Measurements from ENCODE around the gene CD22.
"Not testable (repeated sequence)": the region's sequence is repeated elsewhere in the genome, so short reads cannot be mapped to it uniquely, and the experiment has no call there.

Gene CD22

DNA sequence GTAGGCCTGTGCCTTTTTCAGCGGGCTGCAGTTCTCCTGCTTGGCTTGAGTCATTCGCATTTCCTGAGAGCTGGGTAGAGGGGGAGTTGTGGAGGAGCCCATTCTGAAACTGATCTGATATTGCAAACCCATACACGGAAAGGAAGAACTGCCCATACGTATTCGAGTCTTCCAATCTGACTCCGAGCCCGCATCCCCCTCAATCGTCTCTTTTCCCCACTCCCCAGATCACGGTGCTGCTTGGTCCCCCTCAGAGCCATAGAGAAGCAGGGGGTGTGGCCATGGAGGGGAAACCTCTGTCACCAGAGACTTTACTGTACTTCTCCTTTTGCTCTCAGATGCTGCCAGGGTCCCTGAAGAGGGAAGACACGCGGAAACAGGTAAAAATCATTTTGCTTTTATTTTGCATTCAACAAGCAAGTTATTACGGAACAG, at the start of gene CD22:
CD22 (plus strand) TSS at position 337 of the 435 bp plus-strand sequence. CDS start 2,854 bp downstream, outside the sequence.
- no peak for DNase-seq (ENCODE audit: low read depth in 2 of 2)

- no peak for DNase-seq (ENCODE audit: low read depth in 2 of 2)
Observed at GRCh38 chr19:35279374-35279773, 49.6 kb upstream of the CD22 start.

GRCh38 chr19:35279985-35280821, 48.8 kb upstream of the CD22 start:
- DNase-seq (ENCODE audit: low read depth in 2 of 2): no peak

- DNase-seq (ENCODE audit: low read depth in 2 of 2): no peak
Observed at GRCh38 chr19:35281303-35281702, 47.7 kb upstream of the CD22 start.

DNA sequence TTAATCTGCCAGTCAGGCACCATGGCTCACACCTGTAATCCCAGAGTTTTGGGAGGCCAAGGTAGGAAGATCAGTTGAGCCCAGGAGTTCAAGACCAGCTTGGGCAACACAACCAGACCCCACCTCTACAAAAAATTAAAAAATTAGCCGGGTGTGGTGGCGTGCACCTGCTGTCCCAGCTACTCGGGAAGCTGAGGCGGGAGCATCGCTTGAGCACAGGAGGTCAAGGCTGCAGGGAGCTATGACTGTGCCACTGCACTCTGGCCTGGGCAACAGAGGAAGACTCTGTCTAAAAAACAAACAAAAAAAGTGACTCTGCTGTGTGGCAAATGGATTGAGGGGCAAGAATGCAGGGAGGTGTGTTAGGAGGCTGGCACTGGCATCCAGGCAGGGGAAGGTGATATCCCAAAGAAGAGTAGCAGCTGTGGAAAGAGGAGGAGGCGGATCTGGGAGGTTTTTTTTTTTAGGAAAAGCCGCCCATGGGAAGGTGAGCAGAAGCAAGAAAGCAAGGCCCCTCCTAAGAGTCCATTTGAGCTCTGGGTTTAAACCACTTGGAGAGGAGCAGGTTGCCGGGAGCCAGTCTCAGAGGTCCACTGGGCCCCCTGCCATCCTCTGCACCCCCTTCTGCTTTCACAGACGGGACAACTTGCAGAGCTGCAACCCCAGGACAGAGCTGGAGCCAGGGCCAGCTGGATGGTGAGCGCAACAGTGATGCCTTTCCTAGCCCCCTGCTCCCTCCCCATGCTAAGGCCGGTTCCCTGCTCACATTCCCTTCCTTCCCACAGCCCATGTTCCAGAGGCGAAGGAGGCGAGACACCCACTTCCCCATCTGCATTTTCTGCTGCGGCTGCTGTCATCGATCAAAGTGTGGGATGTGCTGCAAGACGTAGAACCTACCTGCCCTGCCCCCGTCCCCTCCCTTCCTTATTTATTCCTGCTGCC, 44.6 kb upstream of the CD22 start:
- no peak for DNase-seq (ENCODE audit: low read depth in 2 of 2)

DNA sequence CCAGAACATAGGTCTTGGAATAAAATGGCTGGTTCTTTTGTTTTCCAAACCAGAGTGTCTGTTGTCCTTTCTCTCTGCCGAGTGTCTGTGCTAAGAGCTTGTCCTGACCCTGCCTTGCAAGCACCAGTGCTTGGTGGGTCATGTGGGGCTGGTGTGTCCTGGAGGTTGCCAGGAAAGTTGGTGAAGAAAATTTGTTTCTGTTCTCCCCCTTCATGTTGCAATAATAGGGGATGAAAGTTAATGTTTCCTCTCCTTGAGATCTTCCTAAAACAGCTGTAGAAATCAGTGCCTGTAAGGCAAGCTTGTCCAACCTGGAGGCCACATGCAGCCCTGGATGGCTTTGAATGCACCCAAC, 43.9 kb upstream of the CD22 start:
- DNase-seq (ENCODE audit: low read depth in 2 of 2): no peak

GRCh38 chr19:35285465-35285864, 43.5 kb upstream of the CD22 start:
- not testable (repeated sequence) for DNase-seq (ENCODE audit: low read depth in 2 of 2)

- DNase-seq (ENCODE audit: low read depth in 2 of 2): not testable (repeated sequence)
Observed at GRCh38 chr19:35286101-35286500, 42.9 kb upstream of the CD22 start.

GRCh38 chr19:35287713-35288112, 41.3 kb upstream of the CD22 start:
- no peak for DNase-seq (ENCODE audit: low read depth in 2 of 2)

DNA sequence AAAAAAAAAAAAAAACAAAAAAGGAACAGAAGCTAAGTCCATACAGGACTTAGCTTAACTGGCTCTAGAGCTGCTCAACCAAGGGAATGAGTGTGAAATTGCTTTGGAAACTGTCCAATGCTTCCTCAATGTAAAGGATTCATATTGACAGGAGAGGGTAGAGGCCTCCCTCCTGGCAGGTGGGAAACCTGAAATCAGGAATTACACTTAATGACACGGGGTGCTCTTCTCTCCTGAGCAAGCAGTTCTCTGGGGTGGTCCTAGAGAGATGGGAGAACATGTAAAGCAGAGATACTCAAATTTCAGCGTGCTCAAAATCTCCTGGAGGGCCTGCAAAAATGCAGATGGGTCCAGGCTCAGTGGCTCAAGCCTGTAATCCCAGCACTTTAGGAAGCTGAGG, 40.7 kb upstream of the CD22 start:
- no peak for DNase-seq (ENCODE audit: low read depth in 2 of 2)

- DNase-seq (ENCODE audit: low read depth in 2 of 2): no peak
Observed at GRCh38 chr19:35288906-35289305, 40.1 kb upstream of the CD22 start.

GRCh38 chr19:35290381-35291127, 38.4 kb upstream of the CD22 start:
- DNase-seq (ENCODE audit: low read depth in 2 of 2): no peak

DNA sequence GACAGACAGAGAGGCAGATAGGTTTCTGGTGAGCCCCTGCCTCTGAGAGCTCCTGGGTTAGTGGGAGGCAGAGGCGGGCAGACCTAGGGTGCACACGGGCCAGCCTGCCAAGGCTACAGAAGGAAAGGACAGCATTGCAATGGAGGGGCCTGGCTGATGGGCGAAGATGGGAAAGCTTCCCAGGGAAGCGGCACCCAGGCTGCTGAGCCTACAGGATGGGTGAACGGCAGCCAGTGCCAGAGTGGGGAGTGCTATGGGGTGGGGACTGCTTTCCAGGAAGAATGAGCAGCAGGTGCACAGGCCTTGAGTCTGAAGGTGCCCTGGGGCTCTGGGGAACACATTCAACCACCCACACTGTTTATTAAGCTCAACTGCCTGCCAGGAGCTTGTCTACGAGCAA, 37.7 kb upstream of the CD22 start:
- DNase-seq (ENCODE audit: low read depth in 2 of 2): no peak

- DNase-seq (ENCODE audit: low read depth in 2 of 2): no peak
Observed at GRCh38 chr19:35291916-35292315, 37.1 kb upstream of the CD22 start, which contains the start of gene MAG. Gene MAG (plus strand): TSS chr19:35292161. CDS start chr19:35295409, 3,248 bp downstream.

- DNase-seq (ENCODE audit: low read depth in 2 of 2): no peak
Observed at GRCh38 chr19:35292421-35293362, 36.3 kb upstream of the CD22 start.

- no peak for DNase-seq (ENCODE audit: low read depth in 2 of 2)
Observed at GRCh38 chr19:35293363-35293739, 35.6 kb upstream of the CD22 start.

DNA sequence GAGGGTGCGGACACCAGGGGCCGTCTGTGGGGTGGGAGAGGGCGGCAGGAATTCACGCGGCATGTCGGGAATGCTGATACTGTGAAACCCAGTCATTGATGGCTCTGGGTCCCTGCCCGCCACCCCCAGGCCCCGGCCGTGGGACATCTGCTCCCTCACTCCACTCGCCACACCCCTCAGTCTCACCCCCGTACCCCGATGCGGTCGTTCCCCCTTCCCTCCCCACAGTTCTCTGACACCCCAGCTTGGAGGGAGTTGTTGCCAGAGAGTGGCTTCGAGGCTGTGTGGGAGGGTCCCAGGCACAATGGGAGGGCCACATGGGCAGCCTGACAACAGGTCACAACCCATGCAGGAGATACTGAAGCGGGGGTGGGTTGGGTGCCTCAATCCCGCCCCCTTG, 35.2 kb upstream of the CD22 start:
- no peak for DNase-seq (ENCODE audit: low read depth in 2 of 2)

DNA sequence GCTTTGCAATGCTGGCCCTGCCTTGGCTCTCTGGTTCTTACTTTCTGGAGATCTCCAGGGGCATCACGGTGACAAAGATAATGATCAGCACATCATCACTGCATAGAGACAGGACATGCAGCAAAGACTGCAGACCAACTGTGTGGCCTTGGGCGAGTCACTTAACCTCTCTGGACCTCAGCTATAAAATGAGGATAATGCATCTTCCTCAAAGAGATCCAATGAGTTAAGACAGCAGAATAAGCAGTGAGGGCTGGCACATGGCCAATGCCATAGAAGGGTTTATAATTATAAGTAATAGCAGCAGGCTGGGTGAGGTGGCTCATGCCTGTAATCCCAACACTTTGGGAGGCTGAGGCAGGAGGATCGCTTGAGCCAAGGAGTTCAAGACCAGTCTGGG, 34.7 kb upstream of the CD22 start:
- DNase-seq (ENCODE audit: low read depth in 2 of 2): no peak

- no peak for DNase-seq (ENCODE audit: low read depth in 2 of 2)
Observed at GRCh38 chr19:35294859-35295791, 33.9 kb upstream of the CD22 start.

Measured in fibroblast of skin of left biceps (primary cell).